B cell (primary cell): ENCODE measurements around the gene ADRA2A. TPM values are rescaled to one million over a fixed set of nuclear protein-coding genes. Genes with fewer than 3 reads are reported as not detected.

Experiments used
- ATAC-seq: fragments of 200-7000 bp; cut with Tn5 transposase; one replicate; pipeline ENCODE4 v1.10.0; 2021; ENCODE audit warnings: low read depth, mild to moderate bottlenecking, moderate number of reproducible peaks, moderate library complexity
- CTCF ChIA-PET: fragments of 350-600 bp; sonication (Branson Sonifier 250); formaldehyde crosslinking; loops from one replicate; lab custom pipeline; 2021; ENCODE audit warnings: antibody characterized with exemption, inconsistent platforms; lab: Charles Lee
- POLR2A ChIA-PET: fragments of 350-600 bp; sonication (Branson Sonifier 250); formaldehyde crosslinking; loops from one replicate; lab custom pipeline; 2021; ENCODE audit warnings: antibody characterized with exemption; lab: Charles Lee
- DNase-seq: peaks from one replicate; pipeline ENCODE4 v3.0.0; 2013
- H2AFZ ChIP-seq: 2 replicates; pipeline ENCODE4 v1.6.1; 2012; ENCODE audit warnings: mild to moderate bottlenecking, low read depth, low read length; ENCODE audit not compliant: insufficient read depth, poor library complexity, severe bottlenecking
- H3K27ac ChIP-seq, 2 donors: 1 replicate in 1 of 2; 2 replicates in 1 of 2; pipeline ENCODE4 v1.5.1; 2012 to 2013; ENCODE audit warnings: low read length in 2 of 2, mild to moderate bottlenecking in 2 of 2, moderate library complexity in 1 of 2
- H3K27me3 ChIP-seq, 4 experiments: fragments of 200-600 bp in 1 of 4; sonication (generic) in 1 of 4; replicated peaks in 1 of 4; 1 replicate in 2 of 4; 2 replicates in 2 of 4; pipeline versions ENCODE4 v1.6.1 to v1.7.0; 2013 to 2016; ENCODE audit warnings: low read length in 3 of 4, mild to moderate bottlenecking in 2 of 4, mixed read lengths in 1 of 4, moderate library complexity in 1 of 4; ENCODE audit not compliant: insufficient read depth in 4 of 4, control insufficient read depth in 3 of 4; ENCODE audit errors: control extremely low read depth in 1 of 4
- H3K36me3 ChIP-seq, 2 experiments: replicated peaks in 1 of 2; 1 replicate in 1 of 2; 2 replicates in 1 of 2; pipeline versions ENCODE4 v1.6.1 to v1.7.1; 2013; ENCODE audit warnings: low read length in 1 of 2; ENCODE audit not compliant: insufficient read depth in 2 of 2, control insufficient read depth in 1 of 2; ENCODE audit errors: control extremely low read depth in 1 of 2, extremely low read depth in 1 of 2
- H3K4me1 ChIP-seq, 2 donors: fragments of 200-600 bp in 1 of 2; sonication (generic) in 1 of 2; 1 replicate in 1 of 2; 2 replicates in 1 of 2; pipeline versions ENCODE4 v1.5.1 to v1.6.1; 2013 to 2017; ENCODE audit warnings: low read length in 2 of 2; ENCODE audit not compliant: control insufficient read depth in 2 of 2, insufficient read depth in 2 of 2
- H3K4me2 ChIP-seq: replicated peaks from 2 replicates; pipeline ENCODE3; 2012; ENCODE audit warnings: mild to moderate bottlenecking, low read depth, low read length; ENCODE audit not compliant: poor library complexity, severe bottlenecking
- H3K4me3 ChIP-seq, 5 experiments: fragments of 200-600 bp in 1 of 5; sonication (generic) in 1 of 5; 1 replicate in 3 of 5; 2 replicates in 2 of 5; pipeline versions ENCODE4 v1.5.1 to v1.7.0; 2011 to 2016; ENCODE audit warnings: low read length in 4 of 5, mild to moderate bottlenecking in 4 of 5, low read depth in 2 of 5, control low read depth in 1 of 5, moderate library complexity in 1 of 5; ENCODE audit not compliant: insufficient read depth in 1 of 5; ENCODE audit errors: control extremely low read depth in 1 of 5, extremely low read depth in 1 of 5
- H3K79me2 ChIP-seq: fragments of 200-600 bp; sonication (generic); one replicate; pipeline ENCODE4 v1.6.0; 2016; ENCODE audit warnings: low read length; ENCODE audit not compliant: control insufficient read depth, insufficient read depth
- H3K9ac ChIP-seq: fragments of 200-600 bp; sonication (generic); 2 replicates; pipeline ENCODE4 v1.6.1; 2017; ENCODE audit warnings: mild to moderate bottlenecking, low read length, moderate library complexity
- H3K9me3 ChIP-seq, 3 donors: one replicate each; pipeline versions ENCODE4 v1.6.1 to v1.7.1; 2013; ENCODE audit warnings: low read length in 2 of 3; ENCODE audit not compliant: control insufficient read depth in 2 of 3, insufficient read depth in 1 of 3; ENCODE audit errors: control extremely low read depth in 1 of 3
- H4K20me1 ChIP-seq: 2 replicates; pipeline ENCODE4 v1.6.0; 2012; ENCODE audit warnings: mild to moderate bottlenecking, low read length; ENCODE audit not compliant: insufficient read depth, control insufficient read depth, poor library complexity, severe bottlenecking
- H3K27ac Mint-ChIP-seq: one replicate; pipeline ENCODE4 v1.8.0; 2021; ENCODE audit warnings: mixed read lengths
- H3K27me3 Mint-ChIP-seq: one replicate; pipeline ENCODE4 v1.8.0; 2021; ENCODE audit warnings: mixed read lengths
- H3K4me1 Mint-ChIP-seq: one replicate; pipeline ENCODE4 v1.8.0; 2021; ENCODE audit warnings: mixed read lengths
- H3K4me3 Mint-ChIP-seq: one replicate; pipeline ENCODE4 v1.8.0; 2021; ENCODE audit warnings: mixed read lengths
- H3K9me3 Mint-ChIP-seq: one replicate; pipeline ENCODE4 v1.8.0; 2022; ENCODE audit warnings: mixed read lengths; ENCODE audit not compliant: insufficient read depth
- CTCF ChIP-seq: fragments of 200-600 bp; IDR thresholded peaks from one replicate; pipeline ENCODE4 v1.8.0; 2022; ENCODE audit warnings: antibody characterized with exemption, mild to moderate bottlenecking
- EZH2 ChIP-seq: IDR thresholded peaks from 2 replicates; pipeline ENCODE4 v1.6.1; 2012; ENCODE audit warnings: borderline replicate concordance, low read depth, mild to moderate bottlenecking, moderate library complexity, low read length; ENCODE audit not compliant: insufficient read depth, poor library complexity, severe bottlenecking
- WGBS: methylation state at CpG from one replicate; pipeline ENCODE4 v1.1.5; 2013; ENCODE audit warnings: missing lambda C conversion rate; ENCODE audit not compliant: insufficient coverage; 5-methylcytosine and 5-hydroxymethylcytosine counted together
- intact Hi-C: fragments of 100-400 bp; cut with micrococcal nuclease; formaldehyde crosslinking; loops from one replicate; pipeline ENCODE4 v1.10.0; 2022
- polyA plus RNA-seq: library from polyadenylated mRNA; depleted of rRNA; stranded (reverse); fragments of >200 nt; gene quantifications from 2 replicates; pipeline ENCODE4 v1.2.3, GENCODE V29; 2012
- total RNA-seq, 2 donors: library from RNA; stranded (reverse); fragments of 120-200 nt in 1 of 2; gene quantifications; 1 replicate in 1 of 2; 2 replicates in 1 of 2; pipeline versions ENCODE4 v1.2.3 to v1.2.4, GENCODE V29; 2013 to 2022

ADRA2A gene
- total and polyA plus RNA-seq, 2 donors (not counting 1 experiment from before 2014, with no cell fraction given): 0.01 TPM; not detected in 1

- Mint-ChIP-seq H3K27me3 (peaks cover 21% of the 10 kb centered on the region), H3K9me3 (no peaks in the 10 kb centered on the region), H3K27ac (no peak overlapping the region), H3K4me3 (no peak overlapping the region), H3K4me1 (no peaks in the 10 kb centered on the region)
- H3K79me2 ChIP-seq: no peaks in the 10 kb centered on the region
- H3K27me3 ChIP-seq: no peaks in the 10 kb centered on the region
- CTCF ChIA-PET: no interaction called here
- no peak for DNase-seq
- H4K20me1 ChIP-seq: no peaks in the 10 kb centered on the region
- no peaks in the 10 kb centered on the region for H3K4me1 ChIP-seq
- no peak overlapping the region for H3K9ac ChIP-seq
- no peak overlapping the region for H3K27ac ChIP-seq
- no peak overlapping the region for H2AFZ ChIP-seq
- WGBS: no CpG with 5 or more reads among the region's 8 CpGs
- peaks cover 0 to 4% (median 0%) of the 10 kb centered on the region in 3 donors for H3K9me3 ChIP-seq
- no peaks in the 10 kb centered on the region for H3K36me3 ChIP-seq
- H3K4me3 ChIP-seq: no peak overlapping the region
- TF ChIP-seq EZH2 (no peak), CTCF (no peak)
- POLR2A ChIA-PET: no interaction called here
- no peak for ATAC-seq
- no peak overlapping the region for H3K4me2 ChIP-seq
- intact Hi-C loops: no loop called here
These were observed 32.8 kb downstream of the ADRA2A start for GRCh38 chr10:111109501-111110242.

DNA sequence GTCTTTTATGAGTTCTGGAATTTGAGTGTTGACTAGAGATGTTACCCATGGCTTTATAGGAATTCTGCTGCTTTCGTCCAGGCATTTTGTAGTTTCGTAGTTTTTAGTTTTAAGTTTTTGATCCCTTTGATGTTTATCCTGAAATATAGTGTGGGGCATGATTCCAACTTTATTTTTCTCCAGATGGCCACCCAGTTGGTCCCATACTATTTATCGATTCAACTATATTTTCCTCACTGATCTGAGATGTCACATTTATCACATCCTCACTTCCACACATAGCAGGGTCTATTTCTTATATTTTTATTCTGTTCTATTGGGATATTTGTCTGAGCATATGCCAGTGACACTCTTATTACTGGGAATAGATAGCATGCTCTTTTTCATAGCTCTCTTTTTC is 33.9 kb downstream of the ADRA2A start:
- CTCF ChIA-PET: no interaction called here
- Histone ChIP-seq H4K20me1 (no peaks in the 10 kb centered on the region), H2AFZ (no peak overlapping the region), H3K9me3 (no peaks in the 10 kb centered on the region), H3K9ac (no peak overlapping the region), H3K4me3 (no peak overlapping the region), H3K27me3 (no peaks in the 10 kb centered on the region), H3K27ac (no peak overlapping the region), H3K36me3 (no peaks in the 10 kb centered on the region), H3K79me2 (no peaks in the 10 kb centered on the region), H3K4me1 (no peaks in the 10 kb centered on the region), H3K4me2 (no peak overlapping the region)
- peaks cover 16% of the 10 kb centered on the region for H3K27me3 Mint-ChIP-seq
- no peaks in the 10 kb centered on the region for H3K9me3 Mint-ChIP-seq
- DNase-seq (no peak), ATAC-seq (no peak)
- POLR2A ChIA-PET: no interaction called here
- no CpG with 5 or more reads among the region's 3 CpGs for WGBS
- no peak for TF ChIP-seq CTCF
- TF ChIP-seq EZH2: no peak
- no peaks in the 10 kb centered on the region for H3K4me1 Mint-ChIP-seq
- intact Hi-C loops: no loop called here
- H3K4me3 Mint-ChIP-seq: no peak overlapping the region
- H3K27ac Mint-ChIP-seq: no peak overlapping the region
